Central memory CD4-positive, alpha-beta T cell (primary cell): ENCODE data around the gene KREMEN2.

Experiments used
- DNase-seq: peaks from one replicate; pipeline ENCODE4 v3.0.0; 2022

The KREMEN2 gene

GRCh38 chr16:3007059-3007956 lies 43.2 kb downstream of the KREMEN2 start:
- no peak for DNase-seq

DNA sequence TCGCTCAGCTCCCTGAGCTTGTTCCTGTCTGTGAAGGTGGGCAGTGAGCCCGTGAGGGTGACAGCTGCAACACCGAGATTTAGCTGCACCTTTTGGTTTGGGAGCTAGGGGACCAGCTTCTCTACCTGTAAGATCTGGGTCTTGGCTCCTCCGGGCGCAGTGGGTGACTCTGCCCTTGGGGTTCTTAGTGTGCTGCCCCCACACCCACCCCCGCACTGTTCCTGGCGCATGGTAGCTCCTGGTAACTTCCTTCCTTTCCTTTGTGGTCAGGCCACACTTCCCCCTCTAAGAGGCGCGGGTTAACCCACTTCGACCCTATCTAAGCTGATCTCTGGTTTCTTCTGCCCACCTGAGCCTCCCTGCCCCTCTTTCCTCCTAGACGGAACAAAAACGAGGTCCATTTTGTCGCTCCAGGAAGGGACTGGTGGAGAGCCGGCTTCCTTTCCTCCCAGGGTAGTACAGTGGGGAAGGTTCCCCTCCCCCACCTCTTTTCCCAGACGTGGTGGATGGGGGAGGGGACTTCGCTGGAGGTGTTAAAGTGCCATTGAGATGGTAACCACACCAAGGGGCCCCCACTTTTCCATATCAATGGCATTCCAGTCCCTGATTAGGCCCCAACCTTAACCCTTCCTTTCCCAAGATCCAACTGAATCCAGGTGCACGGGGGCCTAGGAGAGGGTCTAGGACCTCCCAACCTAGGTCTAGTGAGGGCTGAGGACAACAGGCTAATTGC lies 44.0 kb downstream of the KREMEN2 start:
- no peak for DNase-seq

DNA sequence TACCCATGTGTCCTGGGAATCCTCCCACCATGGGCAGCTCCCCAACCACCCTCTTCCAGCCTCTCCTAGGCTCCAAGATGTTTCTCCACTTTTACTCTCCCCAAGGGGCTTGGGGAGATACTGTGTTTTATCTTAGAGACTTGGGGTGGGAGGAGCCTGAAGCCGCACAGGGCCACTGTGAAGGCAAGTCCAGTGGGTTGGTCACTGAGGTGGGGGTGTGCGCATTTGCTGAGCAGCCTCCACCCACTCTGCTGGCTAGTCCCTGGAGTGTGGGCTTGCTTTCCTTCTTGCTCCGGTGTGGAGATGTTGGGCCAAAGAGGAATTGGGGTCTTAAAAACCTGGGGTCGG lies 44.6 kb downstream of the KREMEN2 start:
- no peak for DNase-seq

DNA sequence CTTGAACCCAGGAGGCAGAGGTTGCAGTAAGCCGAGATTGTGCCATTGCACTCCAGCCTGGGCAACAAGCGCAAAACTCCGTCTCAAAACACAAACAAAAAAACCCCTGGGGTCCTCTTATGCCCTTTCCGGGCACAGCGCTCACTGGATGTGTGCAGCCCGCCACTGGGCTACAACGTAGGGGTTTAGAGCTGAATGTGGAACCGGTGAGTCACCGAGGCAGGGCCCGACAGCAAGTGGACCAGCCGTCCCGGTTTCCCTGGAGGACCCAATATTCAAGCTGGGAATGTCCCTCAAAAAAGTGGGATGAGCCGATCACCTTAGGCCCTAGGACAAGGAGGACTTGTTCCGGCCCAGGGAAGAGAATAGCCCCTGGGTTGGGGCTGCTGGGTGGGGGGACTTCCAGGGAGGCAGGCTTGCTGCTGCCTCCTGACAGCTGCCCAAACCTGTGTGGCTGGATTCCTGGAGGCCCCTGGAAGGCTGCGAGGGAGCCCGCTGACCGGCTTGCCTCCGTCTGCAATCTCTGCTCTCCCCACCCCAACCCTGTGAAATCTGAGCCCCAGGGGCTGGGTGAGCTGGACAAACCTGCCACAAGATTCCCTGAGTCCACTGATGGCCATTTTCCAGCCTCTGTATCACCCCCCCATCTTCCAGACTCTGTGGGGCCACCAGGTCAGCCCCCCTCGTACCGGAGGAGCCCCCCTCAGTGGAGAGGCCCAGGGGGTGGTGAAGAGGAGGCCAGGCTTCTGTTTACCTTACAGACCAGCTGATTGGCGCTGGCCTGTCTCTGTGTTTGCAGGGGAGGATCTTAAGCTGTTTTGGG lies 45.7 kb downstream of the KREMEN2 start:
- no peak for DNase-seq

GRCh38 chr16:3010510-3010909 lies 46.4 kb downstream of the KREMEN2 start:
- no peak for DNase-seq

GRCh38 chr16:3012246-3012645 lies 48.2 kb downstream of the KREMEN2 start:
- DNase-seq = no peak

GRCh38 chr16:3012828-3013420 lies 48.8 kb downstream of the KREMEN2 start, which contains the start of gene CLDN9:
TSS of gene CLDN9 (plus strand) at chr16:3012923. CDS start at chr16:3013363, 440 bp downstream.
- DNase-seq = no peak

DNA sequence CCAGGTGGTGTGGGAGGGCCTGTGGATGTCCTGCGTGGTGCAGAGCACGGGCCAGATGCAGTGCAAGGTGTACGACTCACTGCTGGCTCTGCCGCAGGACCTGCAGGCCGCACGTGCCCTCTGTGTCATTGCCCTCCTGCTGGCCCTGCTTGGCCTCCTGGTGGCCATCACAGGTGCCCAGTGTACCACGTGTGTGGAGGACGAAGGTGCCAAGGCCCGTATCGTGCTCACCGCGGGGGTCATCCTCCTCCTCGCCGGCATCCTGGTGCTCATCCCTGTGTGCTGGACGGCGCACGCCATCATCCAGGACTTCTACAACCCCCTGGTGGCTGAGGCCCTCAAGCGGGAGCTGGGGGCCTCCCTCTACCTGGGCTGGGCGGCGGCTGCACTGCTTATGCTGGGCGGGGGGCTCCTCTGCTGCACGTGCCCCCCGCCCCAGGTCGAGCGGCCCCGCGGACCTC lies 49.4 kb downstream of the KREMEN2 start:
- DNase-seq = no peak

- no peak for DNase-seq
Measured at GRCh38 chr16:3013998-3014690, 50.1 kb downstream of the KREMEN2 start.

DNA sequence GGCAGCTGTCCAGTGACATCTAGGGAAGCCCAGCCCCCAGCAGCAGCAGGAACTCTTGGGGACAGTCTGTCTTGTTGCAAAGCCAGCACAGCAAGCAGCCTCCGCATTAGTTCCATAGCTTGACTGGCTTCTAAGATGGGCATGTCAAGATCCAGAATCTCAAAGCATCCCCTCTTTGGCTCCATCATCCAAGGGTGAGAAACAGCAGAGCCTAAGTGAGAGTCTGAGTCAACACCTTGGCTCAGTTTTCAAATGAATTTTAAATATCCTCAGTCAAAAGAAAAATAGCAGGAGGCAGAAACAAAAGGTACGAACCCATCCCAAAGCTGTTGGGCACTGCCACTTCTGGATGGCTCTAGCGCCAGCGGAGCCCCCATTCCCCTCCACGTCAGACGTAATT lies 50.9 kb downstream of the KREMEN2 start:
- DNase-seq = no peak

- no peak for DNase-seq
Measured at GRCh38 chr16:3015865-3016521, 51.9 kb downstream of the KREMEN2 start.

DNA sequence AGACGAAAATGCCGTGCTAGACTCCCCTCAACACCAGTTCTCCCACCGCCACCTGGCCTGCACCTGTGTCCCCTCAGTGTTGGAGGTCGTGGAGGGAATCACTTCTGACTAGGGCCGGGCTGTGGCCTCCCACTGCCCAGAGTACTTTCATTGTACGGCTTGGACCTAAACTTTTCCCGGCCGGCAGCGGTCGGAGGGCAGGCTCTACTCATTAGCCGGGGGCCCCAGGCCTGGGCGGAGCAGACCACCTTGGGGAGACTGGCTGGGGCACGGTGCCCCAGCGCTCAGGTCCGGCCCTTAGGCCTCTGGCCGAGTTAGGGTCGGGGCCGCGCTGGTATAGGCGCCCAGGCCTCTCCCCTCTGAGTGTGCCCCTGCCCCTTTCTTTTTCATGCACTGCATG lies 53.3 kb downstream of the KREMEN2 start:
- no peak for DNase-seq
